ENCODE measurements around the gene PLCL2.

DNA sequence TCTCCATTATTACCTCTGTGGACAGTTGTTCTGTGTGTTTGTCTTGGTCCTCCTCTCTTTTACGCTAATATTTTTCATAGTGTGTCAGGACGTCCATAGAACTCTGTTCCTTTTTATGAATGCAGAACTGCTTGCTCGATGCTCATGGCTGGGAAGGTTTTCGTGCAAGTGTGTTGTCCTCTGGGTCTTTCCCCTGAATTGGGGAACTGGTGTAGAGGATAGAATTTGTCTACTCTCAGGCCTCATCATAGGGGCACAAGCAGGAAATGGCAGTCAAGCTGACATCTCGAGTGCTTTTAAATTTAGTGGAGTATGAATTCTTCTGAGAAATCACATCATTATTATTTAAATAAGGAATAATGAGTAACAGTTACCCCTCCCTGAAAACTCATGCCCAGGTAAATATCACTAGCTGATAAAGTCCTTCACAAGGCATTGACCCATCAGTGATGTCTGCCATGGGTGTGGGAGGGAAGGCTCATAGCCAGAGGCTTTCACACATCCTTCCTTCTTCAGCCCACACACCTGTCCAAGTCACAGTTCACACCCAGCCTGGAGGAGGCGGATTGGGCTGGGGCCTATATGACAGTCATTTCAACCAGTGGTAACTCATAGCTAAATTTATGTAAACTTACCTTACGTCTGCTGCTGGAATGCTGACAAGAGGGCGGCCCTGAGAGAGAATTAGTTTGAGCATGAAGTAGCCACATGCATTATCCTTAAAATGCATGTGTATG lies 226.1 kb downstream of the PLCL2 start:
- TF ChIP-seq, protein P1, sequence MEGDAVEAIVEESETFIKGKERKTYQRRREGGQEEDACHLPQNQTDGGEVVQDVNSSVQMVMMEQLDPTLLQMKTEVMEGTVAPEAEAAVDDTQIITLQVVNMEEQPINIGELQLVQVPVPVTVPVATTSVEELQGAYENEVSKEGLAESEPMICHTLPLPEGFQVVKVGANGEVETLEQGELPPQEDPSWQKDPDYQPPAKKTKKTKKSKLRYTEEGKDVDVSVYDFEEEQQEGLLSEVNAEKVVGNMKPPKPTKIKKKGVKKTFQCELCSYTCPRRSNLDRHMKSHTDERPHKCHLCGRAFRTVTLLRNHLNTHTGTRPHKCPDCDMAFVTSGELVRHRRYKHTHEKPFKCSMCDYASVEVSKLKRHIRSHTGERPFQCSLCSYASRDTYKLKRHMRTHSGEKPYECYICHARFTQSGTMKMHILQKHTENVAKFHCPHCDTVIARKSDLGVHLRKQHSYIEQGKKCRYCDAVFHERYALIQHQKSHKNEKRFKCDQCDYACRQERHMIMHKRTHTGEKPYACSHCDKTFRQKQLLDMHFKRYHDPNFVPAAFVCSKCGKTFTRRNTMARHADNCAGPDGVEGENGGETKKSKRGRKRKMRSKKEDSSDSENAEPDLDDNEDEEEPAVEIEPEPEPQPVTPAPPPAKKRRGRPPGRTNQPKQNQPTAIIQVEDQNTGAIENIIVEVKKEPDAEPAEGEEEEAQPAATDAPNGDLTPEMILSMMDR (IDR thresholded peaks at IDR 0.05 in 8 of 11, conservative IDR thresholded peaks at IDR 0.05 in 3 of 11), result no peak
- no peak for TF ChIP-seq POLR2AphosphoS5 (IDR thresholded peaks at IDR 0.05)

Measured in spleen (tissue), 7 donors.